DOHH2 (cell line): ENCODE results near the gene KRTAP4-7.

Source experiments
- H3F3A ChIP-seq: fragments of 200-600 bp; sonication (generic), shearing (Covaris generic); 2 replicates; pipeline ENCODE4 v1.6.0; 2016; ENCODE audit warnings: antibody characterized with exemption, mild to moderate bottlenecking; ENCODE audit not compliant: control insufficient read depth, insufficient read depth
- H3K27ac ChIP-seq: fragments of 200-600 bp; sonication (generic); 2 replicates; pipeline ENCODE4 v1.5.1; 2014; ENCODE audit warnings: low read depth, mild to moderate bottlenecking, low read length, moderate library complexity
- H3K27me3 ChIP-seq: fragments of 200-600 bp; sonication (generic); 2 replicates; pipeline ENCODE4 v1.6.1; 2014; ENCODE audit warnings: mild to moderate bottlenecking, low read length, mixed read lengths; ENCODE audit not compliant: control insufficient read depth
- H3K36me3 ChIP-seq: fragments of 200-600 bp; sonication (generic); 2 replicates; pipeline ENCODE4 v1.6.1; 2014; ENCODE audit warnings: mild to moderate bottlenecking, low read length, moderate library complexity, mixed read lengths; ENCODE audit not compliant: control insufficient read depth
- H3K4me1 ChIP-seq: fragments of 200-600 bp; sonication (generic); 2 replicates; pipeline ENCODE4 v1.6.1; 2014; ENCODE audit warnings: mild to moderate bottlenecking, low read length, mixed read lengths; ENCODE audit not compliant: control insufficient read depth
- H3K4me2 ChIP-seq: fragments of 200-600 bp; sonication (generic); 2 replicates; pipeline ENCODE4 v1.6.0; 2014; ENCODE audit warnings: mild to moderate bottlenecking, low read length, moderate library complexity
- H3K4me3 ChIP-seq: fragments of 200-600 bp; sonication (generic); 2 replicates; pipeline ENCODE4 v1.5.1; 2014; ENCODE audit warnings: mild to moderate bottlenecking, low read length, mixed read lengths
- H3K79me2 ChIP-seq: fragments of 200-600 bp; sonication (generic); 2 replicates; pipeline ENCODE4 v1.6.1; 2014; ENCODE audit warnings: mild to moderate bottlenecking, low read length, mixed read lengths; ENCODE audit not compliant: control insufficient read depth
- H3K9me2 ChIP-seq: fragments of 200-600 bp; sonication (generic); replicated peaks from 2 replicates; pipeline ENCODE4 v1.6.1; 2014; ENCODE audit warnings: mild to moderate bottlenecking, low read length, mixed read lengths; ENCODE audit not compliant: control insufficient read depth
- H3K9me3 ChIP-seq: fragments of 200-600 bp; sonication (generic); 2 replicates; pipeline ENCODE4 v1.6.1; 2014; ENCODE audit warnings: antibody characterized with exemption, low read length, mixed read lengths; ENCODE audit not compliant: control insufficient read depth, insufficient read depth
- H4K20me1 ChIP-seq: fragments of 200-600 bp; sonication (generic); 2 replicates; pipeline ENCODE4 v1.6.0; 2014; ENCODE audit warnings: low read depth, mild to moderate bottlenecking, antibody characterized with exemption, low read length, moderate library complexity; ENCODE audit not compliant: control insufficient read depth, insufficient read depth
- EZH2phosphoT487 ChIP-seq: fragments of 200-600 bp; sonication (generic); IDR thresholded peaks from 2 replicates; pipeline ENCODE4 v1.6.1; 2017; ENCODE audit warnings: borderline replicate concordance, mild to moderate bottlenecking, antibody characterized with exemption, low read length, moderate library complexity, mixed read lengths
- TF ChIP-seq, protein P1 (sequence below): fragments of 200-600 bp; sonication (generic); IDR thresholded peaks from one replicate; pipeline ENCODE4 v1.5.1; 2014; ENCODE audit warnings: antibody characterized with exemption, mild to moderate bottlenecking, low read depth, low read length; ENCODE audit not compliant: poor library complexity, severe bottlenecking

KRTAP4-7 gene

DNA sequence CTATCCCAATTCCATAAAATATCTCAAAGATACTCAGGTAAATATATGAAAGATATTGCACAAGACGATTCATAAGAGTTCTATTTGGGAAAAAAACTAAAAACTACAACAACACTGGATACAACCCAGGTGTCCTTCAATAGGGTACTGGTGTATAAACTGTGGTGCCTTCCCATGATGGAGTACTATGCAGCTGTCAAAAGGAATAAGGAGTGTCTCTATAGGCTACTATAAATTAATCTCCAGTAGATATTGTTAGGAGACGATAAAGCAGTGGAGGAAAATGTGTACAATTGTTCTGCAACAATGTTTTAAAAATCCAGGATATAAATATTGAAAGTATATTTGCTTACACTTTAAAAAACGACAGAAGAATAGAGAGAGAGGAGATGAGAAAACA is 42.5 kb downstream of the KRTAP4-7 start:
- Histone ChIP-seq H3K9me3 (peaks cover 27% of the 10 kb centered on the region), H3K79me2 (no peaks in the 10 kb centered on the region), H4K20me1 (no peaks in the 10 kb centered on the region), H3K4me3 (no peak overlapping the region), H3K27me3 (no peaks in the 10 kb centered on the region), H3K9me2 (no peaks in the 10 kb centered on the region), H3F3A (peaks cover 3% of the 10 kb centered on the region; the same call in 1 of the 2 replicates), H3K27ac (no peak overlapping the region), H3K4me2 (no peak overlapping the region), H3K36me3 (peaks cover 11% of the 10 kb centered on the region; the same call in 1 of the 2 replicates), H3K4me1 (peaks cover 37% of the 10 kb centered on the region)
- no peak for TF ChIP-seq EZH2phosphoT487
- TF ChIP-seq, protein P1, sequence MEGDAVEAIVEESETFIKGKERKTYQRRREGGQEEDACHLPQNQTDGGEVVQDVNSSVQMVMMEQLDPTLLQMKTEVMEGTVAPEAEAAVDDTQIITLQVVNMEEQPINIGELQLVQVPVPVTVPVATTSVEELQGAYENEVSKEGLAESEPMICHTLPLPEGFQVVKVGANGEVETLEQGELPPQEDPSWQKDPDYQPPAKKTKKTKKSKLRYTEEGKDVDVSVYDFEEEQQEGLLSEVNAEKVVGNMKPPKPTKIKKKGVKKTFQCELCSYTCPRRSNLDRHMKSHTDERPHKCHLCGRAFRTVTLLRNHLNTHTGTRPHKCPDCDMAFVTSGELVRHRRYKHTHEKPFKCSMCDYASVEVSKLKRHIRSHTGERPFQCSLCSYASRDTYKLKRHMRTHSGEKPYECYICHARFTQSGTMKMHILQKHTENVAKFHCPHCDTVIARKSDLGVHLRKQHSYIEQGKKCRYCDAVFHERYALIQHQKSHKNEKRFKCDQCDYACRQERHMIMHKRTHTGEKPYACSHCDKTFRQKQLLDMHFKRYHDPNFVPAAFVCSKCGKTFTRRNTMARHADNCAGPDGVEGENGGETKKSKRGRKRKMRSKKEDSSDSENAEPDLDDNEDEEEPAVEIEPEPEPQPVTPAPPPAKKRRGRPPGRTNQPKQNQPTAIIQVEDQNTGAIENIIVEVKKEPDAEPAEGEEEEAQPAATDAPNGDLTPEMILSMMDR = no peak

DNA sequence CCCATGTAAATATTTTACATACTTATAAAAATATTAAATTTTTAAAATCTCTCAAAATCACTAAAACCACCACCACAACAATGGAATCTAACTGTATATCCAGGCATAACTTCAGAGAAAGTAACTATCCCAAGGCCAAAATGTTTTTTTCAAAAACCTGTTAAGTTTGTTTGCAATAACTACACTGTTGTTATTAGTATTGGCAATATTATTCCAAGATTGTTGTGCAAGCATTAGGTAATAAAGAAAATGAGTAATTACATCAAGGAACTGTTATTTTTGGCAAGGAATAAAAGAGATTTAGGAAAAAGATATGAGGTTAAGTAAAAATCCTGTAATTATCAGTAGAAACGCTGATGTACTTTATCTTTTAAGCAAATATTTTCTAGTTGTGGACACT is 43.4 kb downstream of the KRTAP4-7 start:
- no peaks in the 10 kb centered on the region for H3K9me2 ChIP-seq
- H3K4me2 ChIP-seq = no peak overlapping the region
- TF ChIP-seq, protein P1 = no peak
- TF ChIP-seq EZH2phosphoT487 = no peak
- peaks cover 20% of the 10 kb centered on the region for H3K9me3 ChIP-seq
- H3K36me3 ChIP-seq = peaks cover 5% of the 10 kb centered on the region; the same call in 1 of the 2 replicates
- H3K79me2 ChIP-seq = no peaks in the 10 kb centered on the region
- H4K20me1 ChIP-seq = no peaks in the 10 kb centered on the region
- no peaks in the 10 kb centered on the region for H3K27me3 ChIP-seq
- H3K4me3 ChIP-seq = no peak overlapping the region
- H3K27ac ChIP-seq = no peak overlapping the region
- H3F3A ChIP-seq = peaks cover 3% of the 10 kb centered on the region; the same call in 1 of the 2 replicates
- peaks cover 33% of the 10 kb centered on the region for H3K4me1 ChIP-seq

DNA sequence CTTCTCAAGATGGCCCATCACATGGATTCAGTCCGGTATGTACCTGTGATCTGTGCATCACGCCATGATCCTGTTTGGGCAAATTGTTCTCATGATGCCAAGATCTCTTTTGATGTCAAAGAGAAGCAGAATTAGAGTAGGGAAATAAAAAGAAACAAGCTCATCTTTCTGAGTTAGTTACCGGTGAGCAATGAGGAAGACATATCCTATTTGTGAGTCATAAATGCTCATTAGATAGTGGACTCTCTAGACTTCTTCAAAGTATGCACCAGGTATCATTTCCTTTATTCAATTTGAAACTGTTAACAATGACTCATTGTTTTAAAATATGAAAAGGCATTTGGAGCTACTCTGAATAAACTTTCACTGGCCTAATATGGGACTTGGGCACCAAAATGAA is 48.0 kb downstream of the KRTAP4-7 start:
- TF ChIP-seq, protein P1 = no peak
- no peaks in the 10 kb centered on the region for H3K27me3 ChIP-seq
- no peaks in the 10 kb centered on the region for H3K36me3 ChIP-seq
- no peaks in the 10 kb centered on the region for H3F3A ChIP-seq
- no peak overlapping the region for H3K4me2 ChIP-seq
- peaks cover 22% of the 10 kb centered on the region for H3K4me1 ChIP-seq
- H3K9me3 ChIP-seq = no peaks in the 10 kb centered on the region
- no peaks in the 10 kb centered on the region for H4K20me1 ChIP-seq
- H3K9me2 ChIP-seq = no peaks in the 10 kb centered on the region
- no peak overlapping the region for H3K27ac ChIP-seq
- H3K4me3 ChIP-seq = no peak overlapping the region
- H3K79me2 ChIP-seq = no peaks in the 10 kb centered on the region
